NOMO-1 treated with dmso at 0.1 percent for 144 hours (cell line): ENCODE results near the gene ICOS.

ENCODE experiments used
- DNase-seq: peaks from one replicate; lab custom pipeline; 2025; ENCODE audit not compliant: unreplicated experiment; lab: John Stamatoyannopoulos, UW

The ICOS gene

DNA sequence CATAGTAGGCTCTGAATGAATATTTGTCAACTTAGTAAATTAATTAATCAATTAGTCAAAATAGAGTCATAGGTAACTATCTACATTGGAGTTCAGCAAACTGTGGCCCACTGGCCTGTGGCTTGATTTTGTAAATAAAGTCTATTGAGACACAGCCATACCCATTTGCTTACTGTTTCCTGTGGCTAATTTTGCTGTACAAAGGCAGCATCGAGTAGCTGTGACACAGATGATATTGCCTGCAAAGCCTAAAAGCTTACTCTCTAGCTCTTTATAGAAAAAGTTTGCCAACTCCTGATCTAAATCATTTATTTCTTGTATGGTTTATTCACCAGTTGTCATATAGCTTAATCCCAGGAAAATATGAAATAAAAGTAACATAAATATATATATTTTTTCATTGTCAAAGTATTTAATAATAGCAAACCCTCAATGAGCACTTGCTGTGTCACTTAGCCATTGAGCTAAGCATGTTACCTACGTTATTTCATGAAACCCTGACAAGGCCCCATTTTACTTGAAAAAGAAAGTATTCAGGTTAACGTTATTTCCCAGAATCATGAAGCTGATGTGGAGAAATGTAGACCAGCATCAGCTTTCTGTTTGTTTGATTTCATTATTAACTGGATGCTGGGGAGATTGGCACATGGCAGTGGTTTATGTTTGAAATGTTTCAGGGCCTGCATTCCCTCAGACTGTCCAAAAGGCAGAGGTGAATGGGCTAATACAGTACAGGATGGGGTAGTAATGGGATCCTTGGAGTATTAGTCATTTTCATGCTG is 69.6 kb downstream of the ICOS start:
- DNase-seq = no peak

DNA sequence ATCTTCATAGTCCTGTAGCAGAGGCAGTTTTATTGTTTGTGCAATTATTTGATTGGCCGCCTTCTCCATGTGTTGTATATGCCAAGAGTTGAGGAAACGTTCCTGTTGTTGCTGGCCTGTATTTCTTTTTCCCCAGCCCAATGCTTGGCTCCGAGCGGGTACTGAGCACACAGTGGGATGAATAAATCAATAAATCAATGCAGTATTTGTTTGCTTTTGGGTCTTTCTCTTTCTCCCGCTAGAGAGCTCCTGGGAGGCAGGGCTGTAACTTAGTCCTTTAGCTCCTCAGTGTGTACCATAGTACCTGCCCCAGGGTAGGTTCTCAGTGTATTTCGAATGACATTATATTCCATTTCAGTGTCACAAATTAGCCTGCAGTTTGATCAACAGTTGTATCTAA is 71.8 kb downstream of the ICOS start:
- DNase-seq = no peak

- DNase-seq = no peak
Observed at GRCh38 chr2:204010628-204011560, 74.3 kb downstream of the ICOS start.
